Neural cell (in vitro differentiated cells): ENCODE measurements around the gene NF1. TPM values are rescaled to one million over a fixed set of nuclear protein-coding genes. Genes with fewer than 3 reads are reported as not detected.

Experiments used
- H2AFZ ChIP-seq: fragments of 200-600, 300-800 bp; sonication (generic), shearing (Covaris generic); 2 replicates; pipeline ENCODE4 v1.6.0; 2014; ENCODE audit warnings: low read depth, mild to moderate bottlenecking, antibody characterized with exemption, low read length, moderate library complexity
- H3F3A ChIP-seq: fragments of 200-600 bp; shearing (Covaris generic); 2 replicates; pipeline ENCODE4 v1.6.1; 2016; ENCODE audit warnings: mild to moderate bottlenecking, moderate library complexity, mixed read lengths, antibody characterized with exemption, low read length; ENCODE audit not compliant: insufficient read depth, poor library complexity, severe bottlenecking
- H3K27ac ChIP-seq: fragments of 200-600, 300-800 bp; sonication (generic), shearing (Covaris generic); 2 replicates; pipeline ENCODE4 v1.5.1; 2014; ENCODE audit warnings: mild to moderate bottlenecking, low read length, moderate library complexity
- H3K27me3 ChIP-seq: fragments of 300-800, 200-600 bp; sonication (generic), shearing (Covaris generic); 2 replicates; pipeline ENCODE4 v1.6.0; 2014; ENCODE audit warnings: mild to moderate bottlenecking, low read depth, low read length, moderate library complexity; ENCODE audit not compliant: insufficient read depth
- H3K36me3 ChIP-seq: fragments of 300-800, 200-600 bp; sonication (generic), shearing (Covaris generic); 2 replicates; pipeline ENCODE4 v1.5.1; 2014; ENCODE audit warnings: mild to moderate bottlenecking, antibody characterized with exemption, low read length, moderate library complexity; ENCODE audit not compliant: insufficient read depth
- H3K4me2 ChIP-seq: fragments of 300-800, 200-600 bp; sonication (generic), shearing (Covaris generic); 2 replicates; pipeline ENCODE4 v1.6.0; 2014; ENCODE audit warnings: mild to moderate bottlenecking, low read length
- H3K4me3 ChIP-seq: fragments of 300-800, 200-600 bp; sonication (generic), shearing (Covaris generic); 2 replicates; pipeline ENCODE4 v1.5.1; 2014; ENCODE audit warnings: mild to moderate bottlenecking, low read length, moderate library complexity
- H3K79me2 ChIP-seq: fragments of 200-600 bp; shearing (Covaris generic); replicated peaks from 2 replicates; pipeline ENCODE4 v1.6.0; 2014; ENCODE audit warnings: mild to moderate bottlenecking, low read length, moderate library complexity; ENCODE audit not compliant: insufficient read depth
- H3K9ac ChIP-seq: fragments of 300-800, 200-600 bp; sonication (generic), shearing (Covaris generic); 2 replicates; pipeline ENCODE4 v1.6.1; 2016; ENCODE audit warnings: mild to moderate bottlenecking, low read length, mixed read lengths
- H3K9me2 ChIP-seq: fragments of 200-600 bp; shearing (Covaris generic); 2 replicates; pipeline ENCODE4 v1.6.1; 2016; ENCODE audit warnings: mild to moderate bottlenecking, low read length, mixed read lengths; ENCODE audit not compliant: insufficient read depth
- H3K9me3 ChIP-seq: fragments of 200-600, 300-800 bp; sonication (generic), shearing (Covaris generic); 2 replicates; pipeline ENCODE4 v1.6.1; 2016; ENCODE audit warnings: mild to moderate bottlenecking, mixed run types, low read length, moderate library complexity, mixed read lengths
- H4K20me1 ChIP-seq: fragments of 200-600 bp; shearing (Covaris generic); 2 replicates; pipeline ENCODE4 v1.6.1; 2016; ENCODE audit warnings: mild to moderate bottlenecking, mixed run types; ENCODE audit not compliant: insufficient read depth
- CTCF ChIP-seq: fragments of 450-650 bp; IDR thresholded peaks from 2 replicates; pipeline ENCODE4 v1.5.1; 2014; ENCODE audit warnings: antibody characterized with exemption, mild to moderate bottlenecking, moderate library complexity; ENCODE audit not compliant: poor library complexity, severe bottlenecking
- EP300 ChIP-seq: fragments of 450-650 bp; conservative IDR thresholded peaks from 2 replicates; pipeline ENCODE4 v1.6.1; 2014; ENCODE audit warnings: antibody characterized with exemption, mild to moderate bottlenecking, moderate library complexity; ENCODE audit not compliant: poor library complexity, severe bottlenecking
- EZH2 ChIP-seq: fragments of 200-600, 300-800 bp; shearing (Covaris generic), sonication (generic); IDR thresholded peaks from 2 replicates; pipeline ENCODE4 v1.6.1; 2014; ENCODE audit warnings: antibody characterized with exemption, low read length, borderline replicate concordance, mild to moderate bottlenecking; ENCODE audit not compliant: insufficient read depth, poor library complexity, severe bottlenecking
- MXI1 ChIP-seq: fragments of 450-650 bp; conservative IDR thresholded peaks from 2 replicates; pipeline ENCODE4 v1.6.1; 2014; ENCODE audit warnings: antibody characterized with exemption, mild to moderate bottlenecking; ENCODE audit not compliant: poor library complexity, severe bottlenecking
- POLR2AphosphoS5 ChIP-seq: IDR thresholded peaks from 2 replicates; pipeline ENCODE4 v1.6.1; 2012
- RAD21 ChIP-seq: fragments of 450-650 bp; conservative IDR thresholded peaks from 2 replicates; pipeline ENCODE4 v1.6.1; 2014; ENCODE audit warnings: antibody characterized with exemption, mild to moderate bottlenecking, moderate library complexity
- REST ChIP-seq: IDR thresholded peaks from 2 replicates; pipeline ENCODE4 v1.6.1; 2012; ENCODE audit warnings: borderline replicate concordance
- SMC3 ChIP-seq: fragments of 450-650 bp; conservative IDR thresholded peaks from 2 replicates; pipeline ENCODE4 v1.6.1; 2014; ENCODE audit warnings: antibody characterized with exemption, mild to moderate bottlenecking, moderate library complexity; ENCODE audit not compliant: poor library complexity
- TAF1 ChIP-seq: IDR thresholded peaks from 2 replicates; pipeline ENCODE4 v1.6.1; 2012; ENCODE audit warnings: low read depth
- polyA plus RNA-seq: library from polyadenylated mRNA; depleted of rRNA; stranded (reverse); fragments of >200 nt; gene quantifications from 2 replicates; pipeline ENCODE4 v1.2.3, GENCODE V29; 2014

NF1 gene
- polyA plus RNA-seq, 1 donor from 2014 or later, result 22.4 TPM

GRCh38 chr17:31309556-31309955 lies 214.8 kb downstream of the NF1 start:
- Histone ChIP-seq H2AFZ (no peak overlapping the region), H3K79me2 (no peaks in the 10 kb centered on the region), H3K4me2 (no peak overlapping the region), H4K20me1 (no peaks in the 10 kb centered on the region), H3K4me3 (no peak overlapping the region), H3K36me3 (no peaks in the 10 kb centered on the region), H3K9ac (no peak overlapping the region), H3F3A (no peaks in the 10 kb centered on the region), H3K9me3 (no peaks in the 10 kb centered on the region), H3K27ac (no peak overlapping the region), H3K9me2 (no peaks in the 10 kb centered on the region), H3K27me3 (no peaks in the 10 kb centered on the region)
- no peak for TF ChIP-seq EP300
- no peak for TF ChIP-seq CTCF
- no peak for TF ChIP-seq REST
- TF ChIP-seq EZH2, result no peak
- no peak for TF ChIP-seq RAD21
- TF ChIP-seq TAF1, result no peak
- TF ChIP-seq MXI1, result no peak
- TF ChIP-seq SMC3, result no peak
- no peak for TF ChIP-seq POLR2AphosphoS5

GRCh38 chr17:31310260-31310659 lies 215.5 kb downstream of the NF1 start:
- Histone ChIP-seq H2AFZ (no peak overlapping the region), H3K79me2 (no peaks in the 10 kb centered on the region), H3K4me3 (no peak overlapping the region), H3K4me2 (no peak overlapping the region), H3K27ac (no peak overlapping the region), H3F3A (no peaks in the 10 kb centered on the region), H3K9me3 (no peaks in the 10 kb centered on the region), H3K9me2 (no peaks in the 10 kb centered on the region), H4K20me1 (no peaks in the 10 kb centered on the region), H3K9ac (no peak overlapping the region), H3K36me3 (no peaks in the 10 kb centered on the region), H3K27me3 (no peaks in the 10 kb centered on the region)
- no peak for TF ChIP-seq MXI1
- no peak for TF ChIP-seq SMC3
- TF ChIP-seq EZH2, result no peak
- no peak for TF ChIP-seq RAD21
- no peak for TF ChIP-seq EP300
- no peak for TF ChIP-seq CTCF
- no peak for TF ChIP-seq POLR2AphosphoS5
- TF ChIP-seq TAF1, result no peak
- TF ChIP-seq REST, result no peak
